Breast epithelium (tissue), 4 donors: ENCODE results near the gene CEP112. TPM values are rescaled to one million over a fixed set of nuclear protein-coding genes. Genes with fewer than 3 reads are reported as not detected.
A peak's percentile ranks its signal among the peaks of the same experiment; 100 is the strongest.

ENCODE experiments used
- DNase-seq, 2 donors: peaks; one replicate each; pipeline ENCODE4 v3.0.0-alpha.2; 2019; ENCODE audit warnings: low spot score in 2 of 2
- H3K27ac ChIP-seq, 2 donors: fragments of 200-600 bp; sonication (generic) in 1 of 2; one replicate each; pipeline ENCODE4 v1.5.1; 2016 to 2019; ENCODE audit warnings: mild to moderate bottlenecking in 1 of 2
- H3K27me3 ChIP-seq, 2 donors: fragments of 200-600 bp; sonication (generic) in 1 of 2; one replicate each; pipeline versions ENCODE4 v1.5.1 to v1.6.0; 2017 to 2019; ENCODE audit warnings: control low read depth in 1 of 2, mild to moderate bottlenecking in 1 of 2
- H3K36me3 ChIP-seq: fragments of 200-600 bp; one replicate; pipeline ENCODE4 v1.5.1; 2019
- H3K4me1 ChIP-seq, 2 donors: fragments of 200-600 bp; sonication (generic); one replicate each; pipeline ENCODE4 v1.5.1; 2016 to 2019; ENCODE audit warnings: control low read depth in 1 of 2
- H3K4me3 ChIP-seq, 3 donors: fragments of 200-600 bp; sonication (generic); 1 replicate in 2 of 3; 2 replicates in 1 of 3; pipeline ENCODE4 v1.5.1; 2016 to 2019; ENCODE audit warnings: mild to moderate bottlenecking in 3 of 3, moderate library complexity in 2 of 3
- H3K9me3 ChIP-seq, 2 donors: fragments of 200-600 bp; sonication (generic) in 1 of 2; one replicate each; pipeline ENCODE4 v1.5.1; 2016 to 2019; ENCODE audit warnings: control low read depth in 1 of 2
- CTCF ChIP-seq, 3 donors: fragments of 450-650 bp; IDR thresholded peaks; one replicate each; pipeline ENCODE4 v1.5.1; 2016 to 2017; ENCODE audit warnings: antibody characterized with exemption in 3 of 3, mild to moderate bottlenecking in 3 of 3, moderate library complexity in 3 of 3
- POLR2A ChIP-seq: fragments of 450-650 bp; IDR thresholded peaks from one replicate; pipeline ENCODE4 v1.6.1; 2016; ENCODE audit warnings: antibody characterized with exemption, mild to moderate bottlenecking, moderate library complexity
- POLR2AphosphoS5 ChIP-seq, 3 donors: sonication (generic); formaldehyde crosslinking; IDR thresholded peaks; one replicate each; pipeline ENCODE4 v1.6.1; 2017; ENCODE audit warnings: antibody characterized with exemption in 3 of 3
- intact Hi-C: fragments of 100-400 bp; cut with DNase I; formaldehyde crosslinking; loops from one replicate; pipeline ENCODE4 v1.15.1; 2023; ENCODE audit warnings: low total_unique reads
- total RNA-seq, 3 donors: library from RNA; depleted of rRNA; stranded (reverse); fragments of >200 nt; gene quantifications; one replicate each; pipeline ENCODE4 v1.1.0, GENCODE V29; 2016

CEP112 gene
- total RNA-seq, 3 donors from 2014 or later, result 12.9 to 27.2 (median 18.0) TPM

DNA sequence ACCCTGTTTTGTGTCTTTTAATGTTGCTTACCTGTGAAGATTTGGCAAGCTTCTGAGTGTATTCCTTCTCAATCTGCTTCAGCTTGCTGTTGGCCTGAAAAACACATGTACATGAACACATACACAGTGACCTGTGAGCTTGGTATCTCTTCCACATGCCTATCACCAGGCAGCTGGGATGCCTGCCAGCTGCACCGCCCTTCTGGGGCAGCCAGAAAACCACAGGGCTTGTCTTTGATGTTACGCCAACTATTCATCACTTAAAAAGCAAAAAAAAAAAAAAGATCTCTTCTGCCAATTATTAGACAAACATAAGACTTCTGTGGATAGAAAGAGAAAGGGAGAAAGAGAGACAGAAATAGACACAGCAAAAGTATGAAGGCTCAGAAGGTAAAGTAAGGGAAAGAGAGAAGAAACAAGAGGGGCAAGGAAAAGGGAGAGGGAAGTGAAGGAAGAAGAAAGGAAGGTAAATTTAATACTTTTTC is 441.3 kb downstream of the CEP112 start:
- Histone ChIP-seq H3K36me3 (no peaks in the 10 kb centered on the region), H3K27me3 (no peaks in the 10 kb centered on the region), H3K27ac (peak overlapping the region in 1 of 2 donors; percentile 40), H3K4me3 (no peak overlapping the region), H3K9me3 (no peaks in the 10 kb centered on the region), H3K4me1 (peaks cover 0 to 7% of the 10 kb centered on the region in 2 donors)
- intact Hi-C loops, result no loop called here
- peak in 1 of 2 donors; percentile 79 for DNase-seq
- no peak for TF ChIP-seq POLR2A
- TF ChIP-seq CTCF (IDR thresholded peaks at IDR 0.05), result no peak
- TF ChIP-seq POLR2AphosphoS5 (IDR thresholded peaks at IDR 0.05), result peak in 2 of 3 donors; percentile 34 to 71

GRCh38 chr17:65750166-65750565 is 441.8 kb downstream of the CEP112 start:
- Histone ChIP-seq H3K4me1 (peaks cover 0 to 7% of the 10 kb centered on the region in 2 donors), H3K4me3 (no peak overlapping the region), H3K27ac (peak overlapping the region; percentile 15 to 40), H3K36me3 (no peaks in the 10 kb centered on the region), H3K27me3 (no peaks in the 10 kb centered on the region), H3K9me3 (no peaks in the 10 kb centered on the region)
- intact Hi-C loops, result no loop called here
- no peak for DNase-seq
- TF ChIP-seq POLR2AphosphoS5 (IDR thresholded peaks at IDR 0.05), result no peak
- TF ChIP-seq CTCF (IDR thresholded peaks at IDR 0.05), result no peak
- no peak for TF ChIP-seq POLR2A

DNA sequence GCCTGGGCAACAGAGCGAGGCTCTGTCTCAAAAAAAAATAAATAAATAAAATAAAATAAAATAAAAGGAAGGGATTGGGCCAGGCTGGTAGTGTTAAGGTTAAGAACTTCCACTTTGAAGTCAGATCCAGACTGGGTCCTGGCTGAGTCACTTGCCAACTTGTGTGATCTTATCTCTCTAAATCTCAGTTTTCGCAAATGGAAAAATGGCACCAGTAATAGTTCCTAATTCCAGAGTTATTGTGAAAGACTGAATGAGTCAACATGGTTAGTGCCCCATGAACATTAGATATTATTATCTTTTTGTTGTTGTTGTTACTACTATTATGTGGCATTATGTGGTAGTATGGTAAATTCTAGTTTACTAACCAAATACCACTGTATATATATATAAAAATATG is 442.5 kb downstream of the CEP112 start:
- Histone ChIP-seq H3K36me3 (no peaks in the 10 kb centered on the region), H3K27me3 (no peaks in the 10 kb centered on the region), H3K9me3 (no peaks in the 10 kb centered on the region), H3K27ac (no peak overlapping the region), H3K4me1 (peaks cover 0 to 7% of the 10 kb centered on the region in 2 donors), H3K4me3 (no peak overlapping the region)
- intact Hi-C loops, result no loop called here
- no peak for TF ChIP-seq POLR2A
- TF ChIP-seq POLR2AphosphoS5 (IDR thresholded peaks at IDR 0.05), result no peak
- no peak for TF ChIP-seq CTCF (IDR thresholded peaks at IDR 0.05)
- no peak for DNase-seq

DNA sequence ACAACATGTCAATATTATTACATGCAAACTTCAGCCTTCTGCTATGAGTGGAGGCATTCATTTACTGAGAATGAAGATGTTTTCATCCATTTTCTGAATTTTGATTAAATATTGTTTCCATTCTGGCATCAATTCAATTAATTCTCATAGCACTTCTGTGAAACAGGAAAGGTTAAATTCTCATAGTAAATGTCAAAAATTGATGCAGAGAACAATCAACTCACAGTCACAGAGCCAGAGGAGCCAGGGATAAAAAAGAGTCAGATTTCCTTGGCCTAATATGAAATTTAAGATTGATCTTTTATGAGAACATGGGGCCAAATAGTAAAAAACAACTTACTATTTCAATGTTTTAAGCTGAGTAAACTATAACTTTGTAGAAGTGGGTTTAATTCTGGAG is 446.7 kb downstream of the CEP112 start:
- no peak overlapping the region for H3K4me3 ChIP-seq
- H3K9me3 ChIP-seq, result no peaks in the 10 kb centered on the region
- no peak overlapping the region for H3K27ac ChIP-seq
- no peaks in the 10 kb centered on the region for H3K36me3 ChIP-seq
- no peak for DNase-seq
- TF ChIP-seq POLR2AphosphoS5 (IDR thresholded peaks at IDR 0.05) (no peak), CTCF (IDR thresholded peaks at IDR 0.05) (no peak), POLR2A (no peak)
- no peaks in the 10 kb centered on the region for H3K27me3 ChIP-seq
- no peaks in the 10 kb centered on the region for H3K4me1 ChIP-seq
- intact Hi-C loops, result no loop called here

DNA sequence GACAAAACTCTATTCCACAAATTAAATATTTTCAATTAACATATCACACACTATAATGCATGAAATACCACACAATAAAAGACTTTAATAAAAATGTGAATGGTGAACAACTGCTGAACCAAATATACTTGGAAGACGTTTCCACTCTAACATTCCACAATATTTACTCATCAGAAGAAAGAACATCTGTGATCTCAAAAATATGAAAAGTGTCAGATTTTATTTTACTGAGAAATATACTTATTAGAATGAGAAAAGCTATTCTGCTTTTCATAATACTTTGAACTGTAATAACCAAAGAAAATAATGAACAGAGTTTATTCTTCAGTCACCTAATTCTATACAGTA is 448.7 kb downstream of the CEP112 start:
- no peaks in the 10 kb centered on the region for H3K9me3 ChIP-seq
- no peak overlapping the region for H3K4me3 ChIP-seq
- DNase-seq, result no peak
- no peaks in the 10 kb centered on the region for H3K4me1 ChIP-seq
- TF ChIP-seq POLR2A (no peak), POLR2AphosphoS5 (IDR thresholded peaks at IDR 0.05) (no peak), CTCF (IDR thresholded peaks at IDR 0.05) (no peak)
- H3K27ac ChIP-seq, result peak overlapping the region in 1 of 2 donors; percentile 44
- H3K27me3 ChIP-seq, result no peaks in the 10 kb centered on the region
- intact Hi-C loops, result no loop called here
- no peaks in the 10 kb centered on the region for H3K36me3 ChIP-seq
